Liver (tissue), 9 donors: ENCODE measurements around the gene ATP5F1B. TPM values are rescaled to one million over a fixed set of nuclear protein-coding genes. Genes with fewer than 3 reads are reported as not detected.

Experiments used
- DNase-seq: peaks from one replicate; pipeline ENCODE4 v3.0.0-alpha.2; 2017; ENCODE audit warnings: low spot score
- H3K27ac ChIP-seq, 2 donors: one replicate each; pipeline ENCODE4 v1.7.0; 2013; ENCODE audit warnings: inconsistent platforms in 2 of 2, low read length in 2 of 2, control low read depth in 1 of 2, low read depth in 1 of 2, mild to moderate bottlenecking in 1 of 2
- H3K27me3 ChIP-seq, 4 donors: one replicate each; pipeline versions ENCODE4 v1.6.1 to v1.7.0; 2013; ENCODE audit warnings: low read length in 3 of 4, inconsistent platforms in 1 of 4, mild to moderate bottlenecking in 1 of 4, moderate library complexity in 1 of 4; ENCODE audit not compliant: control insufficient read depth in 4 of 4, insufficient read depth in 4 of 4
- H3K36me3 ChIP-seq, 4 donors: one replicate each; pipeline versions ENCODE4 v1.6.1 to v1.7.0; 2013; ENCODE audit warnings: low read length in 3 of 4, mild to moderate bottlenecking in 3 of 4, low read depth in 1 of 4, moderate library complexity in 1 of 4; ENCODE audit not compliant: control insufficient read depth in 4 of 4, insufficient read depth in 3 of 4
- H3K4me1 ChIP-seq, 4 donors: one replicate each; pipeline versions ENCODE4 v1.6.1 to v1.7.0; 2013; ENCODE audit warnings: low read length in 3 of 4, mild to moderate bottlenecking in 3 of 4, moderate library complexity in 1 of 4; ENCODE audit not compliant: control insufficient read depth in 4 of 4, insufficient read depth in 4 of 4
- H3K4me3 ChIP-seq, 3 donors: one replicate each; pipeline versions ENCODE4 v1.6.1 to v1.7.0; 2013; ENCODE audit warnings: low read length in 3 of 3, control low read depth in 1 of 3, low read depth in 1 of 3, mild to moderate bottlenecking in 1 of 3
- H3K9ac ChIP-seq, 2 donors: one replicate each; pipeline ENCODE4 v1.7.0; 2013; ENCODE audit warnings: low read length in 2 of 2, mild to moderate bottlenecking in 2 of 2, moderate library complexity in 2 of 2, control low read depth in 1 of 2, low read depth in 1 of 2
- H3K9me3 ChIP-seq, 4 donors: one replicate each; pipeline versions ENCODE4 v1.6.1 to v1.7.0; 2013; ENCODE audit warnings: low read length in 3 of 4; ENCODE audit not compliant: control insufficient read depth in 4 of 4
- ATF3 ChIP-seq: IDR thresholded peaks from 2 replicates; pipeline ENCODE4 v1.6.1; 2016; ENCODE audit warnings: antibody characterized with exemption
- CTCF ChIP-seq: fragments of 150-350 bp; IDR thresholded peaks from 2 replicates; pipeline ENCODE4 v1.5.1; 2017; ENCODE audit warnings: improper control_type of control experiment, low read depth, low read length; ENCODE audit not compliant: missing input control
- EGR1 ChIP-seq, 2 donors: IDR thresholded peaks; 2 replicates each; pipeline ENCODE4 v1.6.1; 2016 to 2018; ENCODE audit warnings: antibody characterized with exemption in 2 of 2, low read depth in 2 of 2
- FOXA1 ChIP-seq: IDR thresholded peaks from 2 replicates; pipeline ENCODE4 v1.6.1; 2016; ENCODE audit warnings: antibody characterized with exemption
- FOXA2 ChIP-seq: IDR thresholded peaks from 2 replicates; pipeline ENCODE4 v1.6.1; 2016; ENCODE audit warnings: antibody characterized with exemption
- GABPA ChIP-seq, 2 donors: IDR thresholded peaks in 1 of 2; conservative IDR thresholded peaks in 1 of 2; 2 replicates each; pipeline ENCODE4 v1.6.1; 2016; ENCODE audit warnings: antibody characterized with exemption in 2 of 2, mild to moderate bottlenecking in 1 of 2, moderate library complexity in 1 of 2
- HNF4G ChIP-seq: IDR thresholded peaks from 2 replicates; pipeline ENCODE4 v1.6.1; 2016; ENCODE audit warnings: antibody characterized with exemption
- MAX ChIP-seq: IDR thresholded peaks from 2 replicates; pipeline ENCODE4 v1.6.1; 2016; ENCODE audit warnings: antibody characterized with exemption
- RAD21 ChIP-seq, 2 donors: IDR thresholded peaks; 2 replicates each; pipeline ENCODE4 v1.6.1; 2016; ENCODE audit warnings: antibody characterized with exemption in 2 of 2, mild to moderate bottlenecking in 2 of 2
- REST ChIP-seq: IDR thresholded peaks from 2 replicates; pipeline ENCODE4 v1.6.1; 2016; ENCODE audit warnings: antibody characterized with exemption, mild to moderate bottlenecking
- RXRA ChIP-seq, 2 donors: IDR thresholded peaks; 2 replicates each; pipeline ENCODE4 v1.6.1; 2017 to 2018; ENCODE audit warnings: antibody characterized with exemption in 2 of 2, mild to moderate bottlenecking in 1 of 2
- SP1 ChIP-seq: IDR thresholded peaks from 2 replicates; pipeline ENCODE4 v1.6.1; 2018; ENCODE audit warnings: antibody characterized with exemption, mild to moderate bottlenecking
- ZBTB33 ChIP-seq: IDR thresholded peaks from 2 replicates; pipeline ENCODE4 v1.6.1; 2016; ENCODE audit warnings: antibody characterized with exemption
- WGBS: extraction: QIAGEN DNeasy Blood & Tissue Kit; methylation state at CpG from one replicate; pipeline ENCODE4 v1.1.7; 2013; 5-methylcytosine and 5-hydroxymethylcytosine counted together
- polyA plus RNA-seq, 2 donors: library from polyadenylated mRNA; stranded (reverse) in 1 of 2; unstranded in 1 of 2; fragments of 200-250 nt in 1 of 2; fragments of >200 nt in 1 of 2; fragmentation: Nextera tagmentation in 1 of 2; extraction: Ambion mirVana in 1 of 2; gene quantifications; one replicate each; pipeline versions ENCODE4 v1.2.1 to v1.2.3, GENCODE V29; 2013 to 2015
- total RNA-seq, 2 donors: library from RNA; depleted of rRNA; stranded (reverse); fragments of >200 nt; gene quantifications; one replicate each; pipeline ENCODE4 v1.2.3, GENCODE V29; 2014
- donor health status: healthy.
- donor health status: healthy.
- donor health status: healthy.
- donor health status: healthy.
- donor health status: healthy.

The ATP5F1B gene
- total and polyA plus RNA-seq, 4 donors: 273 to 569 (median 438) TPM

- Histone ChIP-seq H3K27me3 (no peaks in the 10 kb centered on the region), H3K9ac (no peak overlapping the region), H3K4me1 (peaks cover 7 to 28% (median 20%) of the 10 kb centered on the region in 4 donors), H3K4me3 (no peak overlapping the region), H3K27ac (peak overlapping the region; percentile 12 to 22), H3K36me3 (peaks cover 12 to 50% (median 28%) of the 10 kb centered on the region in 4 donors), H3K9me3 (no peaks in the 10 kb centered on the region)
- no peak for TF ChIP-seq EGR1 (IDR thresholded peaks at IDR 0.05; ENCODE audit: low read depth in 2 of 2)
- no peak for TF ChIP-seq GABPA (IDR thresholded peaks at IDR 0.05 in 1 of 2, conservative IDR thresholded peaks at IDR 0.05 in 1 of 2)
- TF ChIP-seq ZBTB33: no peak
- 78% methylated on average over 4 of the region's 4 CpGs for WGBS
- DNase-seq: no peak
Observed at GRCh38 chr12:56670836-56671235, 25.1 kb upstream of the ATP5F1B start.

- Histone ChIP-seq H3K4me3 (no peak overlapping the region), H3K36me3 (peaks cover 13 to 64% (median 44%) of the 10 kb centered on the region in 4 donors), H3K27ac (no peak overlapping the region), H3K9ac (no peak overlapping the region), H3K9me3 (no peaks in the 10 kb centered on the region), H3K4me1 (peaks cover 5 to 25% (median 16%) of the 10 kb centered on the region in 4 donors), H3K27me3 (no peaks in the 10 kb centered on the region)
- no peak for DNase-seq
- TF ChIP-seq HNF4G (no peak), MAX (no peak), SP1 (no peak), ATF3 (no peak), RXRA (IDR thresholded peaks at IDR 0.05) (no peak), FOXA1 (no peak), REST (no peak)
- WGBS: 82% methylated on average over 2 of the region's 2 CpGs
Observed at GRCh38 chr12:56668197-56668457, 22.3 kb upstream of the ATP5F1B start.

GRCh38 chr12:56661979-56662638, 16.3 kb upstream of the ATP5F1B start:
- Histone ChIP-seq H3K4me1 (no peaks in the 10 kb centered on the region), H3K36me3 (peaks cover 2 to 29% (median 24%) of the 10 kb centered on the region in 4 donors), H3K9me3 (no peaks in the 10 kb centered on the region), H3K27me3 (no peaks in the 10 kb centered on the region), H3K9ac (no peak overlapping the region), H3K27ac (no peak overlapping the region), H3K4me3 (no peak overlapping the region)
- whole genome bisulfite sequencing: 97% methylated on average over 13 of the region's 13 CpGs
- DNase-seq: no peak
- TF ChIP-seq SP1 (no peak), GABPA (IDR thresholded peaks at IDR 0.05 in 1 of 2, conservative IDR thresholded peaks at IDR 0.05 in 1 of 2) (no peak), MAX (no peak), ATF3 (no peak), REST (no peak), CTCF (no peak), FOXA2 (no peak), EGR1 (IDR thresholded peaks at IDR 0.05; ENCODE audit: low read depth in 2 of 2) (no peak), HNF4G (no peak), FOXA1 (no peak), RAD21 (IDR thresholded peaks at IDR 0.05) (no peak), RXRA (IDR thresholded peaks at IDR 0.05) (no peak)
